Pulmonary artery endothelial cell (primary cell): Measurements from ENCODE around the gene PSMB10. TPM values are rescaled to one million over a fixed set of nuclear protein-coding genes. Genes with fewer than 3 reads are reported as not detected.

Experiments used
- DNase-seq: peaks from one replicate; pipeline ENCODE4 v3.0.0-alpha.2; 2011; ENCODE audit warnings: low read depth, low spot score
- total RNA-seq: library from RNA; depleted of rRNA; stranded (reverse); fragments of >200 nt; gene quantifications from 2 replicates; pipeline ENCODE4 v1.2.3, GENCODE V29; 2014

PSMB10 gene
- total RNA-seq, 1 donor from 2014 or later, result 87.0 TPM

- no peak for DNase-seq
These were observed 42.8 kb downstream of the PSMB10 start for GRCh38 chr16:67893743-67894399.

DNA sequence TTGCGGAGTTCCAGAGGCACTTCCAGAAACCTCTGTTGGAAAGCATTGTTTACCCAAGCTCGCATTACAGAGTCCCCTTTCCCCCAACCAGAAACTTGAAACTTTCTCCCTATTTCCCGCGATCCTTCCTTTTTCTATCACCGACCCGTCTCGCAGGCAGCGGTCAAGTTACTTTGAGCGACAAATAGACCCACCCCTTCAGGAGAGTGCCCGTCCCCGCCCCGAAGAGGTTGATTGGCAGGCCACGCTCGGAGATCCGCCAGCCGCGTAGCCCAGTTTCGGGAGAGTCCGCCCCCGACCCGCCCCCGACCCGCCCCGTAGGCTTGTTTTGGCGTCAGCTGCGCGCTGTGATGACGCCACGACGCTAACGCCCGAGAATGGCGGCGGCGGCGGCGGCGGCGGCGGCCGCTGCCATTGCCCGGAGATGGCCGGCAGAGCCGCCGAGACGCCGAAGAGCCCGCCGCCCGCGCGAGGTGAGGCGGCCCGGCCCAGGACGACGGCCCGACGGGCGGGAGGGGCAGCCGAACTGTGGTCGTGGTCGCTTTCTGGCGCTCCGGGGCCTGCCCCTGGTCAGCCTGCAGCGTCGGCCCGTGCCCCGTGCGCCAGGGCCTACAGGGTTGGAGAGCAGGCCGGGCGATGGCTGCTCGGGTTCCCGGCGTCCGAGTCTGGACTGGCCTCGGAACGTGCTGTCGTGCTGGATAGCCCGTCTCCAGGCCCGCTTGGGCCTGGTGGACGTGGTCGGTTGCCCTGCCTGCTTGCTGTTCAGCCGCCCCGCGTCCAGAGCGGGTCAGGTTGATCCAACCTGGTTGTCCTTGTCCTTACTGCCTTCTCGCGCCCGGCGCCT is 43.5 kb downstream of the PSMB10 start, which contains the start of gene PSKH1:
TSS of gene PSKH1 (plus strand) at position 356 of the 844 bp plus-strand sequence. CDS start 15,496 bp downstream, outside the sequence.
- peak; percentile 87 for DNase-seq

GRCh38 chr16:67892375-67892774 is 44.3 kb downstream of the PSMB10 start:
- DNase-seq, result no peak

- DNase-seq, result no peak
These were observed 48.3 kb downstream of the PSMB10 start for GRCh38 chr16:67888331-67888730.

GRCh38 chr16:67886387-67886786 is 50.3 kb downstream of the PSMB10 start:
- no peak for DNase-seq

DNA sequence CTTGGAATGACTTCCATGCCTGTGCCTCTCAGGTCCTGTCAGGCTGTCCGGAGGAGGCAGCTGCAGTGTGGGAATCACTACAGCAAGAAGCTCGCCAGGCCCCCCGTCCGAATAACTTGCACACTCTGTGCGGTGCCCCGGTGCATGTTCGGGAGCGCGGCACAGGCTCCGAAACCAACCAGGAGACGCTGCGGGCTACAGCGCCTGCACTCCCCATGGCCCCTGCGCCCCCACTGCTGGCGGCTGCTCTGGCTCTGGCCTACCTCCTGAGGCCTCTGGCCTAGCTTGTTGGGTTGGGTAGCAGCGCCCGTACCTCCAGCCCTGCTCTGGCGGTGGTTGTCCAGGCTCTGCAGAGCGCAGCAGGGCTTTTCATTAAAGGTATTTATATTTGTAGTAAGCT is 50.7 kb downstream of the PSMB10 start:
- no peak for DNase-seq

DNA sequence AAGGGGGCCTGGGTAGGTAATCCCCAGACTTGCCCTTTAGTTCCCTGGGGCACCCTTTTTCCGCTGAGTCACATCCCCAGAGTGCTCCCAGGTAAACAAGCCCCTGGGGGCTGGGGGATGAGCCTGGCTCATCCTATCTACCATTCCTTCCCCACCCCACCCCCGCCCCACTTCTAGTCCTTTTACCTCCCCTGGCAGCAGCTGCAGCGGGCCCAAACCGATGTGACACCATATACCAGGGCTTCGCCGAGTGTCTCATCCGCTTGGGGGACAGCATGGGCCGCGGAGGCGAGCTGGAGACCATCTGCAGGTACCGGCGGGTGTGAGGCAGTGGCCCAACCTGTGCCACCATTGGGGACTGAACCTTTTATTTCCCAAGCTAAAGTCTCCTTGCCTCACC is 51.1 kb downstream of the PSMB10 start:
- no peak for DNase-seq

GRCh38 chr16:67884684-67885083 is 52.0 kb downstream of the PSMB10 start, which contains the start of gene NRN1L:
TSS of gene NRN1L (plus strand) at chr16:67884885. CDS start at chr16:67884904, 19 bp downstream.
- no peak for DNase-seq

Other genes starting within 250 kb of the PSMB10 start
- 40.6 and 41.6 TPM in 2 replicates for gene GFOD2, start 217.5 kb downstream of the PSMB10 start, total RNA-seq
- 5.7 and 7.0 TPM in 2 replicates for gene RANBP10, start 130.3 kb downstream of the PSMB10 start, total RNA-seq
- 0.20 and 0.60 TPM in 2 replicates for gene TSNAXIP1, start 130.0 kb downstream of the PSMB10 start, total RNA-seq
- 34.2 and 56.6 TPM in 2 replicates for gene THAP11, start 94.5 kb downstream of the PSMB10 start, total RNA-seq
- gene NUTF2, start 89.9 kb downstream of the PSMB10 start, total RNA-seq, result 230 and 252 TPM in 2 replicates
- gene CENPT, start 89.2 kb downstream of the PSMB10 start, total RNA-seq, result 23.2 and 27.1 TPM in 2 replicates
- gene EDC4, start 63.8 kb downstream of the PSMB10 start, total RNA-seq, result 73.7 and 85.2 TPM in 2 replicates
- not detected in 2 replicates for gene NRN1L, start 52.0 kb downstream of the PSMB10 start, total RNA-seq
- gene PSKH1, start 43.6 kb downstream of the PSMB10 start, total RNA-seq, result 15.3 and 15.4 TPM in 2 replicates
- gene CTRL, start 5.0 kb downstream of the PSMB10 start, total RNA-seq, result 0.26 and 0.35 TPM in 2 replicates
- gene LCAT, start 7.3 kb upstream of the PSMB10 start, total RNA-seq, result 2.1 and 3.8 TPM in 2 replicates
- 57.2 and 73.1 TPM in 2 replicates for gene SLC12A4, start 31.8 kb upstream of the PSMB10 start, total RNA-seq
- not detected in 2 replicates for gene DPEP3, start 43.6 kb upstream of the PSMB10 start, total RNA-seq
- 0.42 TPM in 1 of 2 replicates, not detected in the other for gene DPEP2, start 62.6 kb upstream of the PSMB10 start, total RNA-seq
- not detected in 2 replicates for gene DPEP2NB, start 79.1 kb upstream of the PSMB10 start, total RNA-seq
- gene DDX28, start 86.4 kb upstream of the PSMB10 start, total RNA-seq, result 12.9 and 16.4 TPM in 2 replicates
- 20.4 and 21.7 TPM in 2 replicates for gene DUS2, start 86.4 kb upstream of the PSMB10 start, total RNA-seq
- gene NFATC3, start 148.5 kb upstream of the PSMB10 start, total RNA-seq, result 11.0 and 13.8 TPM in 2 replicates